ENCODE results near the gene ADAP1. TPM values are rescaled to one million over a fixed set of nuclear protein-coding genes. Genes with fewer than 3 reads are reported as not detected.

The ADAP1 gene
- total RNA-seq, 1 donor from 2014 or later = 11.9 TPM

DNA sequence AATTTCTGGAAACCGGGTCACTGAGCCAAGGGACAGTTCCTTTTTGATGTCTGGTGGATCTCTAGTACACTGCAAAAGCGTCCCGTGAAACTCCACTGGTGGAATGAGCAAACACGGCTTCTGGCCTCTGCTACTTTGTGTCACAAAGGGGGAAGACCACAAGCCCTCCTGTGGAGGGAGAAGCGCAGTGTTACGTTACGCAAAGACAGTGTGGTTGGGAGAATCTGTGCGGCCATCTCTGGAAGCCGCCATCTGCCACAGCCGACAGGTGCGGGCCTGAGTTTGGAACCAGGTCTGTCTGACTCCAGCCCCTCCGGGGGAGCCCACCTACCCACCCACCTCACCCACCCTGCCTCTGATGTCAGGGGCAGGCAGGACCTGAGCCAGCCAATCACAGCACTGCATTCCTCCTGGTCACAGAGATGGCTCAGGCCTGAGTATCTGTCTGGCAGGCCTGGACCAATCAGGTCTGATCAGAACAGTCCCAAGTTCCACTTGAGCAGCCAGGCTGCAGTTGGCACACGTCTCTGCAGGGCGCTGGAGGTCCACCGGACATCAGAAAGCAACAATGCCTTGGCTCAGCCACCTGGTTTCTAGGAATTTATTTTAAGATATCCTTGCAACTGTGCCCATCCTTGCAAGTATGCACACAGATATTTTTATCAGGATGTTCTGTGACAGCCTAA is 25.5 kb upstream of the ADAP1 start:
- Mint-ChIP-seq H3K36me3 (ENCODE audit: low read depth) (no peaks in the 10 kb centered on the region), H3K27ac (no peak overlapping the region), H3K9me3 (no peaks in the 10 kb centered on the region), H3K4me3 (no peak overlapping the region), H3K27me3 (no peaks in the 10 kb centered on the region), H3K4me1 (peaks cover 5% of the 10 kb centered on the region)
- intact Hi-C loops (cut with micrococcal nuclease) = loop anchor here (10.0 kb wide), 1 partner anchor 165 kb away; no protein-coding TSS in a partner anchor
- ATAC-seq (ENCODE audit: low read depth) (no peak), DNase-seq (no peak)
- ChIA-PET POLR2A (no interaction called here), CTCF (no interaction called here)
- TF ChIP-seq, protein P1, sequence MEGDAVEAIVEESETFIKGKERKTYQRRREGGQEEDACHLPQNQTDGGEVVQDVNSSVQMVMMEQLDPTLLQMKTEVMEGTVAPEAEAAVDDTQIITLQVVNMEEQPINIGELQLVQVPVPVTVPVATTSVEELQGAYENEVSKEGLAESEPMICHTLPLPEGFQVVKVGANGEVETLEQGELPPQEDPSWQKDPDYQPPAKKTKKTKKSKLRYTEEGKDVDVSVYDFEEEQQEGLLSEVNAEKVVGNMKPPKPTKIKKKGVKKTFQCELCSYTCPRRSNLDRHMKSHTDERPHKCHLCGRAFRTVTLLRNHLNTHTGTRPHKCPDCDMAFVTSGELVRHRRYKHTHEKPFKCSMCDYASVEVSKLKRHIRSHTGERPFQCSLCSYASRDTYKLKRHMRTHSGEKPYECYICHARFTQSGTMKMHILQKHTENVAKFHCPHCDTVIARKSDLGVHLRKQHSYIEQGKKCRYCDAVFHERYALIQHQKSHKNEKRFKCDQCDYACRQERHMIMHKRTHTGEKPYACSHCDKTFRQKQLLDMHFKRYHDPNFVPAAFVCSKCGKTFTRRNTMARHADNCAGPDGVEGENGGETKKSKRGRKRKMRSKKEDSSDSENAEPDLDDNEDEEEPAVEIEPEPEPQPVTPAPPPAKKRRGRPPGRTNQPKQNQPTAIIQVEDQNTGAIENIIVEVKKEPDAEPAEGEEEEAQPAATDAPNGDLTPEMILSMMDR (IDR thresholded peaks at IDR 0.05) = no peak

GRCh38 chr7:979151-979550 is 24.7 kb upstream of the ADAP1 start:
- intact Hi-C loops (cut with micrococcal nuclease) = loop anchor here (10.0 kb wide), 1 partner anchor 164 kb away; no protein-coding TSS in a partner anchor
- no peak overlapping the region for H3K27ac Mint-ChIP-seq
- CTCF ChIA-PET = interaction anchor here (1.7 kb wide), 2 partner anchors 14 to 86 kb away, joined by 5 read pairs; no protein-coding TSS in a partner anchor

GRCh38 chr7:978416-979091 is 24.1 kb upstream of the ADAP1 start:
- POLR2A ChIA-PET = interaction anchor here (1.3 to 1.7 kb wide), 2 partner anchors 15 to 70 kb away, joined by 3 to 4 read pairs; no protein-coding TSS in a partner anchor
- no peaks in the 10 kb centered on the region for H3K9me3 Mint-ChIP-seq
- TF ChIP-seq, protein P1 (IDR thresholded peaks at IDR 0.05) = no peak
- H3K4me3 Mint-ChIP-seq = no peak overlapping the region
- H3K4me1 Mint-ChIP-seq = peaks cover 15% of the 10 kb centered on the region
- no peak overlapping the region for H3K27ac Mint-ChIP-seq
- H3K27me3 Mint-ChIP-seq = no peaks in the 10 kb centered on the region
- intact Hi-C loops (cut with micrococcal nuclease) = loop anchor here (10.0 kb wide), 1 partner anchor 164 kb away; no protein-coding TSS in a partner anchor
- CTCF ChIA-PET = interaction anchor here (1.7 kb wide), 2 partner anchors 15 to 87 kb away, joined by 5 read pairs; no protein-coding TSS in a partner anchor
- DNase-seq (no peak), ATAC-seq (ENCODE audit: low read depth) (no peak)
- peaks cover 2% of the 10 kb centered on the region for H3K36me3 Mint-ChIP-seq (ENCODE audit: low read depth)

More at GRCh38 chr7:979151-979550, 24.7 kb upstream of the ADAP1 start:
- ATAC-seq (ENCODE audit: low read depth) (no peak), DNase-seq (no peak)
- Mint-ChIP-seq H3K9me3 (no peaks in the 10 kb centered on the region), H3K4me3 (no peak overlapping the region), H3K36me3 (ENCODE audit: low read depth) (peaks cover 2% of the 10 kb centered on the region), H3K27me3 (no peaks in the 10 kb centered on the region), H3K4me1 (peaks cover 13% of the 10 kb centered on the region)
- TF ChIP-seq, protein P1 (IDR thresholded peaks at IDR 0.05) = no peak
- POLR2A ChIA-PET = interaction anchor here (1.3 to 1.7 kb wide), 2 partner anchors 14 to 70 kb away, joined by 3 to 4 read pairs; no protein-coding TSS in a partner anchor

GRCh38 chr7:978049-978346 is 23.5 kb upstream of the ADAP1 start:
- no peak for ATAC-seq (ENCODE audit: low read depth)
- Mint-ChIP-seq H3K27ac (no peak overlapping the region), H3K4me3 (no peak overlapping the region), H3K4me1 (peaks cover 21% of the 10 kb centered on the region), H3K27me3 (no peaks in the 10 kb centered on the region), H3K9me3 (no peaks in the 10 kb centered on the region), H3K36me3 (ENCODE audit: low read depth) (peaks cover 4% of the 10 kb centered on the region)
- TF ChIP-seq, protein P1 (IDR thresholded peaks at IDR 0.05) = no peak
- intact Hi-C loops (cut with micrococcal nuclease) = loop anchor here (10.0 kb wide), 1 partner anchor 163 kb away; no protein-coding TSS in a partner anchor
- CTCF ChIA-PET = interaction anchor here (1.7 kb wide), 2 partner anchors 15 to 88 kb away, joined by 5 read pairs; no protein-coding TSS in a partner anchor
- no peak for DNase-seq
- POLR2A ChIA-PET = interaction anchor here (1.7 kb wide), 1 partner anchor 15 kb away, joined by 4 read pairs; no protein-coding TSS in a partner anchor
